ENCODE results near the gene SLC6A19.

SLC6A19 gene

GRCh38 chr5:1166370-1166769 lies 35.0 kb upstream of the SLC6A19 start:
- TF ChIP-seq CTCF (IDR thresholded peaks at IDR 0.05; ENCODE audit: low read depth, low read length, missing control alignments), result no peak
- no peak for DNase-seq (ENCODE audit: low read depth)

GRCh38 chr5:1167361-1167727 lies 34.1 kb upstream of the SLC6A19 start:
- TF ChIP-seq CTCF (IDR thresholded peaks at IDR 0.05; ENCODE audit: low read depth, low read length, missing control alignments), result no peak
- no peak overlapping the region for H3K4me3 ChIP-seq (ENCODE audit: low read depth, low read length)
- no peak for DNase-seq (ENCODE audit: low read depth)

More at GRCh38 chr5:1166370-1166769, 35.0 kb upstream of the SLC6A19 start:
- H3K4me3 ChIP-seq (ENCODE audit: low read depth, low read length), result no peak overlapping the region

- TF ChIP-seq CTCF (IDR thresholded peaks at IDR 0.05; ENCODE audit: low read depth, low read length, missing control alignments), result peak; percentile 85
- no peak overlapping the region for H3K4me3 ChIP-seq (ENCODE audit: low read depth, low read length)
- peak; percentile 37 for DNase-seq (ENCODE audit: low read depth)
Observed at GRCh38 chr5:1167728-1168709, 33.4 kb upstream of the SLC6A19 start.

GRCh38 chr5:1168796-1169195 lies 32.6 kb upstream of the SLC6A19 start:
- TF ChIP-seq CTCF (IDR thresholded peaks at IDR 0.05; ENCODE audit: low read depth, low read length, missing control alignments), result no peak
- H3K4me3 ChIP-seq (ENCODE audit: low read depth, low read length), result no peak overlapping the region
- DNase-seq (ENCODE audit: low read depth), result no peak

- no peak for DNase-seq (ENCODE audit: low read depth)
- no peak overlapping the region for H3K4me3 ChIP-seq (ENCODE audit: low read depth, low read length)
- TF ChIP-seq CTCF (IDR thresholded peaks at IDR 0.05; ENCODE audit: low read depth, low read length, missing control alignments), result no peak
Observed at GRCh38 chr5:1169211-1170115, 31.9 kb upstream of the SLC6A19 start.

GRCh38 chr5:1171340-1171941 lies 30.0 kb upstream of the SLC6A19 start:
- no peak for TF ChIP-seq CTCF (IDR thresholded peaks at IDR 0.05; ENCODE audit: low read depth, low read length, missing control alignments)
- no peak for DNase-seq (ENCODE audit: low read depth)
- H3K4me3 ChIP-seq (ENCODE audit: low read depth, low read length), result no peak overlapping the region
